AML-193 (cell line): ENCODE measurements around the gene ETFA.

Experiments used
- DNase-seq, 2 experiments: peaks; one replicate each; lab custom pipeline; 2025; lab: John Stamatoyannopoulos, UW

The ETFA gene

DNA sequence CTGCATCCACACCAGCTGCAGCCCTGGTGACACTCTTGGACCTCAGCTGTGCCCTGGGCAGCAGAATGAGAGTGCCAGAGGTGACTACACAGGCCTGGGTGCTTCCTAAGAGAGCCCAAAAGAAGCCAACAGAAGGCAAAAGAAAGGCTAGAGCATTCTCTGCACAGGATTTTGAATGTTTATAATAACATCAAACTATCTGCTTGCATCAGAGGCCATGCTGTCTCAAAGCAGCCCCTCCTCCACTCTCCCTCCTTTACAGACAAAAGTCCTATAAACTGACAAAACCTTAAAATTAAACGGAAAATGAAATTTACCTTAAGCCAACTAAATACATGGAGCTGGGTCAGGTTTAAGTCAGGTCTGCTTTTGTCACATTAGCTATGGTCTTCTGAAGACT is 95.6 kb downstream of the ETFA start:
- DNase-seq, result no peak

DNA sequence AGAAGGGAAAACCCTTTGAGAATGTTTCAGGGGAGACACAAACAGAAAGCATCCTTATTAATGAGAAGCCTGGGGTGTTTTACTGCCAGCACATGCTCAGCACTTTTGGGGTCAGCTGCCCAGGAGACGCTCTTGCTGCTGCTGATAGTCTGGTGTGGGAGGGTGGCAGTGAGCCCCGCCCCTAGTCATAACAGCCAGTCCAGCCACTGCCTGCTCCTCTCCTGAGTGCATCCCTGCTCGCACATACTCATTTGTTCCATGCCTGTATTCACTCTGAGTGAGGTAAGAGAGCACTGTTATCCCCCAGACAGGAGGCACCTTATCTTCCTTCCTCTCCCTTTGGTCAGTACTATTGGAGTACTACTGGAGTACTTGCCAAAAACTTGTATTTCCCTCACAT is 101.3 kb downstream of the ETFA start:
- DNase-seq, result no peak

DNA sequence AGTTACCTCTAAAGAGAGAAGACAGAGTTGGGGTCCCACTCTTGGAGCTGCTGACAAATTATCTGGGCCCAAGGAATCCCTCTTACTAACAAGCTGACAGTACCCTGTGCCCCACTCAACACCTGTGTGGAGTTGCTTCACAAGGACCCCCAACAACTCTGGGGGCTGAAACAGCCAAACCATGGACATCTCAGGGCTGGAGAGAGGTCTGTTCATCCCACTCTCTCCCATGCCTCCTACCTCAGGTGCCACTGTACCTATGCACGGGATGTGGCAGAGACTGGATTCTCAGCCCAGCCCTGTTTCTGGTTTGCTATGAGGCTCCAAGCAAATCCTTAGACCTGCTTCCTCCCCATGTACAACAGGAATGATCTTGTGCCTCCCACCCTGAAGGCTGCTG is 101.7 kb downstream of the ETFA start:
- DNase-seq, result no peak

DNA sequence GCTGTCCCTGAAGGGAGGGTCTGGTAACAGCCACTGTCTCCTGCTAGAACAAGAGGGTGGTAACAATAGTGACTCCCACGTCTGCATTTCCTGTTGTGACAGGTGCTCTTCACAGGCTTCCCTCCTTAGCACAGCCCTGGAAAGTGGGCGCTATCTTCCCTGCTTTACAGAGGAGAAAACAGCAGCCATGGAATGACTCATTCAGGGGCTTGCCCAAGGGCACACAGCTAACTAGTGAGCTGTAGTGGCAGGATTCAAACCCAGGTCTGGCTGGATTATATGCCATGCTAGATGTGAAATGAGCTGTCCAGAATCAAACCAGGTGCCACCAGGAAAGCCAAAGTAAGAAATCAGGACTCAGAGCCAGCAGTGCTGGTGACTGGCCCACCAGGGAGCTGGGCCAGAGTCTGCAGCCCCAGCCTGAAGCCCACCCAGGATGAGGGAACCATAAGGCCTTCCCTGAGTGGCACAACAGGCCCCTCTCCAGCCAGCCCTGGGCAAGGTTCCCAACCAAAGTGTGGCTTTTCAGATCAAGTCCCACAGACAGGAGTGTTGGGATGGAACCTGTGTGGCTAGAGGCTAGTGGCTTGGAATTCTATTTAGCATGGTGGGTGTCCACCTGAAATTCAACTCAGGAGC is 102.4 kb downstream of the ETFA start:
- DNase-seq, result no peak

DNA sequence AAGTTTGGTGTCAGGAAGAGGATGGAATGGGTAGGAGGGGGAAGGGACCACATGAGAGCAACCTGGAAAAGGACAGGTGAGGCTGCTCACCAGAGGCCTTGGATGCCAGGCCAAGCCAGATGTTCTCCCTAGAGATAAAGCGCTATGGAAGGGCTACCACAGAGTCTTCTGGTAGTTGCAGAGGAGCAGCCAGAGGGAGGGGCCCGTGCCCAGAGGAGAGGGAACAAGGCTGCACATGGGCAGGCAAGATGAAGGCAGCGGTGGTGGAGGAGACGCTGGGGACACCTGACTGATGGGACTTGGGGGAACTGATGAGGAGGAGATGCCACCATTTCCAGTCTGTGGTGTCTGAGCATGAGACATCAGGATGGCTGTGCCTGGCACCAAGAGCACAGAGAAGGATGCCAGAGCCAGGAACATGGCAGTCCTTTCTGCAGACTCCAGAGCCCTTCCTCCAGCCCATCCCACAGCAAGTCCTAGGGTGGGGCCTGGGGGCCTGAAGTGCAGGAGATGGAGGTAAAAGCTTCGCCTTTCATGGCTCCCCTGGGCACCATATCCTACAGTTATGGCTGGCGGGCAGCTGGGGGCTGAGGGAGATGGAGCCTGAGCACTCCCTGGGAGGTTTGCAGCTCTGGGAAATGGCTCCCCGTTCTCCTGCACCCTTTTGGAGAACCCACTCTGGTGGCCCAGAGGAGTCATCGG is 103.0 kb downstream of the ETFA start:
- no peak for DNase-seq

DNA sequence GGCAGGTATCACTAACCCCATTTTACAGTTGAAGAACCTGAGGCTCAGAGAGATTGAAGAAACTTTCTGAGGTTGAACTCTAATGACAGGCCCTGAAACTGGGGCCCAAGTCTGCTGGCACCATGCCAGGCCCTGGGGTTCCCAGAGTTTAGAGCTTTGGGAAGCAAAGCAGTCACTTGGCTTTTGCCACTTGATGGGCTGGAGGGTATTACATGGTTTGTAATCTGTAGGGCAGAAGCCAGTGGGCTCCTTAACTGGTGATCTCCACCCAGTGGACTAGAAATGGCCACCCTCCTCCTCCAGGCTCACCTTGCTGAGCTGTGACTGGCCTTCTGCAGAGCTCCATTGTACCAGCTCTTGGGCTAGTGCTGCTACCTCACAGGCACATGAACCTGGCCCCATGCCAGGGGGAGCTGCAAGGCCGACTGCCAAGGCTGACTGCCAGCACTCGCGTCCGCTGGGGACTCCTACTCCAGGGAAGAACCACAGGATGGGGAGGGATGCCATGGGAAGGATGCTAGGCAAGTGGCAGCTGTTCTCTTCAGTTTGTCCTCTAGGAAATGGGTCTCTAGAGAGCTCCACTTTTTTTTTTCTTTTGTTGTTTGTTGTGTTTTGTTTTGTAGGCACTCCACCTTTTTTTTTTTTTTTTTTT is 104.8 kb downstream of the ETFA start:
- no peak for DNase-seq

DNA sequence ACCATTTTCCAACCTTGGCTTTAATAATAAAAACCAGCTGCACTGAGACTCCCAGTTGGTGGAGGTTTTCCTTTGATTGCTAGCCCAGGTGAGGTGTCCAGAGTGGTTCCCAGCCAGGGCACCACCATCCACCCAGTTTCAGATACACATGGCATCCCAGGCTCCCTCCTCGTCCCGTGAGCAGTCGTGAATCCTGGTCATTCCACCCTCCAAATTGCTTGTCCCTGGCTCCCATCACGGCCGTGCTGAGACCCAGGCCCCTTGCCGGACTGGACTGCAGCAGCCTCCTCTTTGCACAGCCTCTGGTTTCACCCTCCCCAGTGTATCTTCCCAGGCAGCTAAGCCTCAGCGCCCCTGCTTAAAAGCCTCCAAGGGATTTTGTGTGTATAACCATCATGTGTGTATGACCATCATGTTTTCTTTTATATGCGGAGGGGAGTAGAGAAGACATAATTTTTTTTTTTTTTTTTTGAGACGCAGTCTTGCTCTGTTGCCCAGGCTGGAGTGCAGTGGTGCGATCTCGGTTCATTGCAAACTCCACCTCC is 106.3 kb downstream of the ETFA start:
- no peak for DNase-seq

DNA sequence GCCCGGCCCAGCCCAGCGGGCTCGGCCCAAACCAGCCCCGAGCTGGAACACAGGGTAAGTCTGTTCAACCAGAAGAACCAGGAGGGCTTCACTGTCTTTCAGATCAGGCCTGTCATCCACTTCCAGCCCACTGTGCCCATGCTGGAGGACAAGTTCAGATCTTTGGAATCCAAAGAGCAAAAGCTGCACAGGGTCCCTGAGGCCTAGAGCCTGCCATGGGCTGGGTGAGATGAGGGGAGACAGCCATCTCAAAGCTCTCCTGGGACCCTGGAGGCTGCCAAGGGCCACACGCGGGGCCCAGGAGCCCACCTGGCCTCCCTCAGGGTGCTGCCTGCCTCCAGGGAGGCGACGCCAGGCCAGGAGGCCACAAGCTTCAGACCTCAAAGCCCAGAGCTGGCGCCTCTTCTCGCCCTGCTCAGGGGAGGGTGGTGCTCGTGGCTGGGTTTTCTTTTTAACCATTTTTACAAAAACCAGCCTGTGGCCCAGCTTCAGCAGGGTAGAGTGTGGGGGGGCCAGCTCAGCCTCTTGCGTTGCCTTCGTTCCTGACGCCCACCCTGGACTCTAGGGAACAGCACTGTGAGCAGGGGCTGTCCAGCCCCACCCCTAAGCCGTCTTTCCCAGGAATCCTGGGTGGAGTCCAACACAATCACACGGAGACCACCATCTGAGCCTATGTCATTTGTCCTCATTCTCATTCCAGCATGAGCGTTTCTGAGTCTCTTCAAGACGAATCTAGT is 107.0 kb downstream of the ETFA start:
- DNase-seq, result no peak

DNA sequence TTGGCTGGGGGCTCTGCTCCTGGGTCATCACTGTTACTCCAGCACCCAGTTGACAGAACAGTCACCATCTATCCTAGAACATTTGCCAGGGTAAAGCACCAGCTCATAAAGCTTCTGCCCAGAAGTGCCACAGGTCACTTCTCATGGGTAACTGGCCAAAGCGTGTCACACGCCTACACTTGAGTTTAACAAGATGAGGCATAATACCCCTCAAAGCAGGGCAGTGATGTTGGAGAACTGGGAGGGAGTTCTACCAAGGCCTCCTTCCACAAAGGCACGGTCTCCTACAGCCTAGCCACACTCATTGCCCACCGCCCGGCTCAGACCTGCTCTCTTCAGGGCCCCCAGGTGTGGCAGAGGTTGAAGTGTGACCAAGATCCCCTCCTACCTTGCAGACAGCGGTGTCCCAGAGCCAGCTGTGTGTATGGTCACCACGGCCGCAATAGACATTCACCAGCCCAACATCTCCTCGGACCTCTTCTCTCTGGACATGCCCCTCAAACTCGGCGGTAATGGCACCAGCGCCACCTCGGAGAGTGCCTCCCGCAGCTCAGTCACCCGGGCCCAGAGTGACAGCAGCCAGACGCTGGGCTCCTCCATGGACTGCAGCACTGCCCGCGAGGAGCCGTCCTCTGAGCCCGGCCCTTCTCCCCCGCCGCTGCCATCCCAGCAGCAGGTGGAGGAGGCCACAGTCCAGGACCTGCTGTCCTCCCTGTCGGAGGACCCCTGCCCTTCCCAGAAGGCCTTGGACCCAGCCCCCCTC is 107.7 kb downstream of the ETFA start:
- no peak for DNase-seq

DNA sequence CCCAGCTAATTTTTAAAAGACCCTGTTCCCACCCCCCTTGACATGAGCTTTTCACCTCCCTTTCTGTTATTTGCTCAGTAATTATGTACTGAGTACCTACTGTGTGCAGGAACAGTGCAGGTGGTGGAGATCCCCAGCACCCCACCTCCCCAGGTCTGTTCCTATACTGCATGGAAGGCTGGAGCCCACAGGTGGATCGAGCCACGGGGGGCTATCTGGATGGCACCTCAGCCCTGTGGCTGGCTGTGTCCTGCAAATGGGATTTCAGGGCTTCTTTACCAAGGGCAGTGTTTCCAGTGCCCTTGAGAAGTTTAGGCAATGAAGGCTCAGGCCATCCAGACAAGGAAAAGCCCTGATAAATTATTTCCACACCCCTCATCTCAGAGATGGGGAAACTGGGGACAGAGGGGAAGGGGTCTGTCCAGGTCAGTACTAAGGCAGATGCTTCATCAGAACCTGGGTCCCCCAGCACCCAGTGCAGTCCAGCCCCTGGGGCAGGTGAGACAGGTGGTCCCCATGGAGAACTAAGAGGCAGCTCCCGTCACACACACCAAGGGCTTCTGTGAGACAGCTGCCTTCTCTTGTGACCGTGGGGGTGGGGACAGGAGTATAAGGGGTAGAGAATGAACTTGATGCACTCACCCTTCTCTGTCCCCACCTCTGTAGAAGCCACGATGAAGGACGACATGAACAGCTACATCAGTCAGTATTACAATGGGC is 109.6 kb downstream of the ETFA start:
- no peak for DNase-seq

DNA sequence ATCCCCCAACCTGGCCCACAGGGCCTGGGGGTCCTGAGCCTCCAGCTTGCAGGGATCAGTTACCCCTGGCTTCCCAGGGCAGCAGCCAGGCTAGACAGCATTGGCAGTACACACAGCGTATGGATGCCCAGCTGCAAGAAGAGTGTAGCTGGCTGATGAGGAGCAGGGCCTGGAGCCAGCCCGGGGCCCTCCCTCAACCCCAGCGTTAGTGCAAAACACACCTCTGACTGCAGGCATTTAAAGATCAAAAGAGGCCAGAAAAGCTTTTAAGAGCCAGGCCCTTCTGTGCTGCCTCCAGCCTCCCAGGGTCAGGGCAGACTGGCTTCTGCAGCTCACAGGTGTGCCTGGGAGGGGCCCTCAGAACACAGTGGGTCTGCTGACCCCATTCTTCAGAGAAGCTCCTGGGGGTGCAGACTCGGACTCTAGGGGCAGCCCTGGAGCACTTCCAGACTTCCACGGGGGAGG is 110.6 kb downstream of the ETFA start:
- no peak for DNase-seq

DNA sequence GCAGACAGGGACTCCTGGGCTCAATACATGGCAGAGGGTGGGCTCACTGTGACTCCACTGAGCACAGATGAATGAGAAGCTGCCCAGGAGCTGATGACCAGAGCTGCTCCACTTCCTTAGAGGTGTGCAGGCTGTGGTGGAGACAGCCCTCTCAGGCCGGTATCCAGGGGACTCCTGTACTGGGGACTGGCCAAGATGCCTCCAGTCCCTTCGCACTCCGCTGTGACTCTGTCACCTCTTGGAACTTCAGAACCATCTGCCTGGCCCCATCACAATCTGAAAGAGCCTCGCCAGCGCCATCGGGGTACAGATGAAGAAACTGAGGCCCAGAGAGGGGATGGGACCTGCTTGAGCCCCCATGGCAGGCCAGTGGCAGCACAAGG is 111.2 kb downstream of the ETFA start:
- no peak for DNase-seq

DNA sequence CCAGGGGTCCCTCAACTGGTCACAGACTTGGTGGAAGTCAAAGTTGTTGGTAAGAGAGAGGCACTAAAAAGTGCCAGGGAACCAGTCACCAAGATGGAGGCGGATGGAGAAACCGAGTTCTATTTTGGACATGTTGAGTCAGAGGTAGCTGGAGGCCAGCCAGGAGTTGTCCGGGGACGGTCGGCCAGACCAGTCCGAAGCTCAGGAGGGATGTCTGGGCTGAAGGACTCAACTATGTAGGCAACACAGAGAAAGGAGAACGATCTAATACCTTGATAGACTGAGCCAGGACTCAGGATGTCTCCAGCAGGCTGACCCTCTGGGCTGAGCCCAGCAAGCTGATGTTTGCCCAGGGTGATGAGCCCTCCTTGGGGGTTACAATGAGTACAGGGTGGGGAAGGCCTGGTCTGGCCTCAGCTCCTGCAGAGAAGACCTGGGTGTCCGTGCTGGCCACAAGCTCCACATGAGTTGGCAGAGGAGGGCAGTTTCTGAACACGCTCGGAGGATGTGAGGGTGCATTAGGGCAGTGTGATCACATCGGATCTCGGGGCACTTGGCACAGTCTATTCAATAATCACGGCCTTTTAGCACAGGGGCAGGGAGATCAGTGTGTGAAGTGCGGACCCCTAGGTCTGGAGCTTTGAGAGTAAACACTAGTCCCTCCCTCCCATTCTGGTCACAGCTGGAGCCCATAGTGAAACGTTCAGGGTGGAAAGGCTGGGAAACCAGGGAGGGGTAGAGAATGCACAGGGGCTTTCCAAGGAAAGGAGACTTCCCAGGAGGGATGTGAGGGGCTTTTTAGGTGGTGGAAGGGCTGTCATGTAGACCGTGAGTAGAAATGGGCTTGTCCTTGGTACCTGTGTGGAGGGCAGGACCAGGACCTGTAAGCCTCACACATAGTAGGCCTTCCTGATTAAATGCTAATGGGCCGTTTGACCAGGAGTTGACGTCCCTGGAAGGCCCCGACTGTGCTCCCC is 111.9 kb downstream of the ETFA start:
- DNase-seq, result no peak

DNA sequence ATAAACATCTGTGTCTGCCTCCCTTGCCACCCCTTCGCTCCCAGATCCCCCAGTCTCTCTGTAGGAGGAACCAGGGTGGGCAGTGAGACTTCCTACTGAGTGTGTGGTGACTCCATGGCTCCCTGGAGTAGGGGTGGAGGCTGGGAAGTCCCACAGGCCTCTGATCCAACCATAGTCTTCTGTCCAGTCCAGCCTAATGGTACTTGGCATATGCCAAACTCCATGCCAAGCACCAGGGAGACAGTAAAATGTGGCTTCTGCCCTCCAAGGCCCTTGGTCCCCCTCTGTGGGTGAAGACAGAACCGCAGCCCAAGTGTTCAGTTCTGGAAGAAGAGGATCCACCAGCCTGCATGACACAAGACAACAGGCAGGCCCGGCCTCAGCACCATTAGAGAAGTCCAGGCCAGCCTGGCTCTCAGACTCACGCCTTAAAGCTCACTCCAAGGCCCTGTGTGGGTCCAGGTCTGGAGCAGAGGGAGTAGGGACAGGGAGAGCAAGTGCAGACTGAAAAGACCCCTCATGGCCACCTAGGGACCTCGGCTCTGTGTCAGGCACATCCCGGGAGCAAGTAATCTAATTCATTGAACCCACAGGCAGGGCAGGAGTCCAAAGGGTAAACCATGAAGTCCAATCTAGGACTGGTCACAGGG is 112.7 kb downstream of the ETFA start:
- DNase-seq, result no peak

DNA sequence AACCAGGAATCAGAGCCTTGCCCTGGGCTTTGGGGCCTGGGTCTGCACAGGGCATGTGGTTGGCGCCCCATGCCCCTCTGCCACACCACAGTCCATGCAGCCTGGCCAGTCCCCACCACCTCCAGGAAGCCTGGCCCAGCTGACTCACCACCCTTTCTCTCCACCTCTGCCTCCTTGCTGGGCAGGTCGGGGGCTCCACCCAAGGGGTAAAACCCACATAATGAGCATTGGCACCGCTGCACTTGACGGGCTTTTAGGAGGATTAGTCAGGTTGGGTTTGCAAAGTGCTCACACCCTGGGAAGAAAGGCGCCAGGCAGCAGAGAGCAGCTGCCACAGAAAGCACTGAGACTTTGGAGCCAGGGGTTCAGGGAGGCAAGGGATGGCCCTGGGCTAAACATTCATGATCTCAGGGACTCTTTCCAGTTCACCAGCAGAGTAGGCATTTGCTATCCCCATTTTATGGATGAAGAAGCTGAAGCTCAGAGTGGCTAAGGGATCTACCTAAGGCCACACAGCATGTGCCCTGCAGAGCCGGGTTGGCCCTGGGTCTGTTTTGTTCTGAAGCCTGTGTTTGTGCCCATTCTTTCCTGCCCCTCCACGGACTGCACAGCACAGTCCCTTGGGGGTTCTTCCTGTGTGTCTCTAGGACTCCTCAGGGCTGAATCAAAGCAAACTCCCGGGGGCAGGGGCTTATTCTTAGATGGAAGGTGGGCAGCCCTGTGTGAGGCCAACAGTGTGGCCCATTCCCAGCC is 113.4 kb downstream of the ETFA start:
- no peak for DNase-seq

DNA sequence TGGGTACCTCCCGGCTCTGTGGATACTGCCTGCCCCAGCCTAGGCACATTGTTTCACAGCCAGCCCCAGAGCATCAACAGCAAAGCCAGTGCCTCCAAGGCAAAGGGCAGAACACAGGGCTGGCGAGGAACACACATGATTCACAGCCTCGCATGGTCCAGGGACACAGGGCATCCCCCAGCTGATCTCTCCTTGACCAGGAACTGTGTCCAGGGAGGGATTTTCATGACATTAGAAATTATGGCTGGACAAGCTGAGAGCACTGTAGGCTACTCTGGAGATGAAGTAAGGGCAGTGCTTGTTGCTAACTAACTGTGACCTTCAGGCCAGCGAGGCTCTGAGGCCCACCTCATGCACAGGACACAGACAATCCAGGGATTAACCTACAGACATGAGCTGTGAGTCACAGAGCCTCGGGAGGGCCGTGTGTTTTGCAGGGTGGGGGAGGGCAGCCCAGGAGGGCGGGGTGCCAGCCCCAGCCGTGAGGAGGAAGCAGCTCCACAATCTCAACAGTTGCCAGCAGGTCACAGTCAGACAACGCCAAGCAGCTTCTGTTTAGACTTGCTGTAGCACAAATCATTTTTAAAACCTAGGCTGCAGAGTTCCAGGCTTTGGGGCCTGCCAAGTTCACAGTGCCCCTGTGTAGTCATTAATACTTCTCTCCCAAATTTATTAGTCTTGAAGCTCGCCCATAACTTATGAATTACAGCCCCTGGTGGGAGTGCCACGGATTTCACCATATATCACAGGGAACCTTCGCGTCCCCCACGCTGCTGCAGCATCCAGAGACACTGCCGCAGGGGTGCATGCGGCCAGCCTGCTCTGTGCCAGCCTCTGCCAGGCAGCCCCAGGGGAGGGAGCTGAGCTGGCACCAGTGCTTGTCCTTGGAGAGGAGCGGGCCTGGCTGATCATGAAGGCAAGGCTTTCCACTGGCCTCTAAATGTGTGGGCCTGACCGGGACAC is 114.7 kb downstream of the ETFA start:
- DNase-seq, result peak; percentile 5 to 18
